ENCODE measurements around the gene KRTAP10-12. TPM values are rescaled to one million over a fixed set of nuclear protein-coding genes. Genes with fewer than 3 reads are reported as not detected.

Gene KRTAP10-12
- total RNA-seq, 4 donors from 2014 or later = not detected

GRCh38 chr21:44681152-44681551, 15.8 kb upstream of the KRTAP10-12 start:
- in situ Hi-C loops (cut with MboI; ENCODE audit: low pct_ligation_motif_present in 1 of 4, low pct_unique_long_range_greater_than_20kb in 1 of 4, low sequenced_read_pairs in 3 of 4) (loop anchor here in 2 of 4 donors (25.0 kb wide), 1 partner anchor 94 kb away; the partner anchor contains the start of genes KRTAP10-5 (in 2 of the 2) and KRTAP10-6 (in 2 of the 2)), intact Hi-C loops (cut with DNase I; ENCODE audit: low total_unique reads) (no loop called here)
- DNase-seq = no peak
- no peak overlapping the region for H3K4me3 ChIP-seq
- H3K4me1 ChIP-seq = no peaks in the 10 kb centered on the region
- H3K36me3 ChIP-seq = no peaks in the 10 kb centered on the region
- 80 to 83% methylated on average over 1 to 11 of the region's 11 CpGs for WGBS, 2 donors (ENCODE audit: low coverage in 1 of 2)
- H3K27ac ChIP-seq = no peak overlapping the region
- no peaks in the 10 kb centered on the region for H3K9me3 ChIP-seq
- no peak for TF ChIP-seq EP300 (IDR thresholded peaks at IDR 0.05; ENCODE audit: low read depth)
- TF ChIP-seq POLR2AphosphoS5 (IDR thresholded peaks at IDR 0.05) = no peak
- no peak for TF ChIP-seq CTCF (IDR thresholded peaks at IDR 0.05)
- TF ChIP-seq POLR2A (IDR thresholded peaks at IDR 0.05) = no peak
- no peaks in the 10 kb centered on the region for H3K27me3 ChIP-seq

GRCh38 chr21:44681861-44682579, 15.0 kb upstream of the KRTAP10-12 start, which contains the start of gene KRTAP12-1:
Gene KRTAP12-1 (minus strand): TSS chr21:44682163. CDS start chr21:44682123, 40 bp downstream.
- Histone ChIP-seq H3K27ac (no peak within 1 kb of the TSS), H3K36me3 (no peaks in the 10 kb centered on the region), H3K9me3 (no peaks in the 10 kb centered on the region), H3K4me3 (no peak within 1 kb of the TSS), H3K4me1 (no peaks in the 10 kb centered on the region), H3K27me3 (peaks cover 8% of the 10 kb centered on the region)
- intact Hi-C loops (cut with DNase I; ENCODE audit: low total_unique reads) (no loop called here), in situ Hi-C loops (cut with MboI; ENCODE audit: low pct_ligation_motif_present in 1 of 4, low pct_unique_long_range_greater_than_20kb in 1 of 4, low sequenced_read_pairs in 3 of 4) (loop anchor here in 2 of 4 donors (25.0 kb wide), 1 partner anchor 95 kb away; the partner anchor contains the start of genes KRTAP10-5 (in 2 of the 2) and KRTAP10-6 (in 2 of the 2))
- no peak for DNase-seq
- TF ChIP-seq CTCF (IDR thresholded peaks at IDR 0.05) = no peak
- no peak for TF ChIP-seq POLR2A (IDR thresholded peaks at IDR 0.05)
- no peak for TF ChIP-seq POLR2AphosphoS5 (IDR thresholded peaks at IDR 0.05)
- no peak for TF ChIP-seq EP300 (IDR thresholded peaks at IDR 0.05; ENCODE audit: low read depth)
- 78 to 100% methylated on average over 1 to 23 of the region's 23 CpGs for WGBS, 2 donors (ENCODE audit: low coverage in 1 of 2)

- no peak overlapping the region for H3K27ac ChIP-seq
- H3K4me1 ChIP-seq = no peaks in the 10 kb centered on the region
- TF ChIP-seq POLR2A (IDR thresholded peaks at IDR 0.05) (no peak), POLR2AphosphoS5 (IDR thresholded peaks at IDR 0.05) (no peak)
- intact Hi-C loops (cut with DNase I; ENCODE audit: low total_unique reads) (no loop called here), in situ Hi-C loops (cut with MboI; ENCODE audit: low pct_ligation_motif_present in 1 of 4, low pct_unique_long_range_greater_than_20kb in 1 of 4, low sequenced_read_pairs in 3 of 4) (loop anchor here in 2 of 4 donors (25.0 kb wide), 1 partner anchor 95 kb away; the partner anchor contains the start of genes KRTAP10-5 (in 2 of the 2) and KRTAP10-6 (in 2 of the 2))
- no peak for DNase-seq
- H3K27me3 ChIP-seq = peaks cover 13% of the 10 kb centered on the region
- no peaks in the 10 kb centered on the region for H3K36me3 ChIP-seq
- H3K4me3 ChIP-seq = no peak overlapping the region
- WGBS, 2 donors (ENCODE audit: low coverage in 1 of 2) = 82% methylated on average over 15 of the region's 15 CpGs; no CpG with 5 or more reads in 1 of the 2 donors
- no peaks in the 10 kb centered on the region for H3K9me3 ChIP-seq
Measured at GRCh38 chr21:44682580-44683151, 14.3 kb upstream of the KRTAP10-12 start.

GRCh38 chr21:44684077-44684476, 12.9 kb upstream of the KRTAP10-12 start:
- DNase-seq = no peak
- in situ Hi-C loops (cut with MboI; ENCODE audit: low pct_ligation_motif_present in 1 of 4, low pct_unique_long_range_greater_than_20kb in 1 of 4, low sequenced_read_pairs in 3 of 4) = loop anchor here in 2 of 4 donors (25.0 kb wide), 1 partner anchor 97 kb away; the partner anchor contains the start of genes KRTAP10-5 (in 2 of the 2) and KRTAP10-6 (in 2 of the 2)
- Histone ChIP-seq H3K4me3 (no peak overlapping the region), H3K36me3 (no peaks in the 10 kb centered on the region), H3K9me3 (no peaks in the 10 kb centered on the region), H3K27ac (no peak overlapping the region), H3K27me3 (peaks cover 18% of the 10 kb centered on the region), H3K4me1 (no peaks in the 10 kb centered on the region)
- intact Hi-C loops (cut with DNase I; ENCODE audit: low total_unique reads) = no loop called here
- WGBS, 2 donors (ENCODE audit: low coverage in 1 of 2) = 67 to 77% methylated on average over 4 to 7 of the region's 7 CpGs
- TF ChIP-seq CTCF (IDR thresholded peaks at IDR 0.05) (no peak), EP300 (IDR thresholded peaks at IDR 0.05; ENCODE audit: low read depth) (no peak), POLR2A (IDR thresholded peaks at IDR 0.05) (no peak), POLR2AphosphoS5 (IDR thresholded peaks at IDR 0.05) (no peak)

Measured in transverse colon (tissue), 4 donors.